Prostate gland (tissue), 2 donors: ENCODE results near the gene AKAP13.

Source experiments
- POLR2A ChIP-seq: fragments of 450-650 bp; IDR thresholded peaks from one replicate; pipeline ENCODE4 v1.6.1; 2016; ENCODE audit warnings: antibody characterized with exemption, mild to moderate bottlenecking
- POLR2AphosphoS5 ChIP-seq: sonication (generic); formaldehyde crosslinking; IDR thresholded peaks from one replicate; pipeline ENCODE4 v1.6.1; 2017; ENCODE audit warnings: antibody characterized with exemption
- TF ChIP-seq, protein P1 (sequence below), 4 experiments: fragments of 200-600 bp in 2 of 4; fragments of 450-650 bp in 2 of 4; sonication (generic) in 2 of 4; IDR thresholded peaks; 1 replicate in 3 of 4; 2 replicates in 1 of 4; pipeline ENCODE4 v1.5.1; 2016 to 2019; ENCODE audit warnings: antibody characterized with exemption in 4 of 4, mild to moderate bottlenecking in 2 of 4, moderate library complexity in 2 of 4

DNA sequence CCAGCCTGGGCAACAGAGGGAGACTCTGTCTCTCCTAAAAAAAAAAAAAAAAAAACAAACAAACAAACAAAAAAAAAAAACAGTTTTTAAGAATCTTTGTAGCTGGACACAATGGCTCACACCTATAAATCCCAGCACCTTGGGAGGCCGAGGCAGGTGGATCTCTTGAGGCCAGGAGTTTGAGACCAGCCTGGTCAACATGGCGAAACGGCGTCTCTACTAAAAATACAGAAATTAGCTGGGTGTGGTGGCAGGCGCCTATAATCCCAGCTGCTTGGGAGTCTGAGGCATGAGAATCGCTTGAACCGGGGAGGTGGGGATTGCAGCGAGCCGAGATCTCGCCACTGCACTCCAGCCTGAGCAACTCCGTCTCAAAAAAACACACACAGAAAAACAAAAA lies 361.3 kb downstream of the AKAP13 start:
- TF ChIP-seq, protein P1, sequence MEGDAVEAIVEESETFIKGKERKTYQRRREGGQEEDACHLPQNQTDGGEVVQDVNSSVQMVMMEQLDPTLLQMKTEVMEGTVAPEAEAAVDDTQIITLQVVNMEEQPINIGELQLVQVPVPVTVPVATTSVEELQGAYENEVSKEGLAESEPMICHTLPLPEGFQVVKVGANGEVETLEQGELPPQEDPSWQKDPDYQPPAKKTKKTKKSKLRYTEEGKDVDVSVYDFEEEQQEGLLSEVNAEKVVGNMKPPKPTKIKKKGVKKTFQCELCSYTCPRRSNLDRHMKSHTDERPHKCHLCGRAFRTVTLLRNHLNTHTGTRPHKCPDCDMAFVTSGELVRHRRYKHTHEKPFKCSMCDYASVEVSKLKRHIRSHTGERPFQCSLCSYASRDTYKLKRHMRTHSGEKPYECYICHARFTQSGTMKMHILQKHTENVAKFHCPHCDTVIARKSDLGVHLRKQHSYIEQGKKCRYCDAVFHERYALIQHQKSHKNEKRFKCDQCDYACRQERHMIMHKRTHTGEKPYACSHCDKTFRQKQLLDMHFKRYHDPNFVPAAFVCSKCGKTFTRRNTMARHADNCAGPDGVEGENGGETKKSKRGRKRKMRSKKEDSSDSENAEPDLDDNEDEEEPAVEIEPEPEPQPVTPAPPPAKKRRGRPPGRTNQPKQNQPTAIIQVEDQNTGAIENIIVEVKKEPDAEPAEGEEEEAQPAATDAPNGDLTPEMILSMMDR (IDR thresholded peaks at IDR 0.05), result no peak
- no peak for TF ChIP-seq POLR2AphosphoS5
- TF ChIP-seq POLR2A, result no peak
